GM19043 (cell line): ENCODE results near the gene TRPV5.

Experiments
- ATAC-seq: cut with Tn5 transposase; IDR thresholded peaks from one replicate; pipeline ENCODE4 v1.9.1; 2021; ENCODE audit warnings: low read depth; ENCODE audit not compliant: unreplicated experiment

The TRPV5 gene

GRCh38 chr7:142859829-142860228, 73.7 kb downstream of the TRPV5 start:
- ATAC-seq = no peak

DNA sequence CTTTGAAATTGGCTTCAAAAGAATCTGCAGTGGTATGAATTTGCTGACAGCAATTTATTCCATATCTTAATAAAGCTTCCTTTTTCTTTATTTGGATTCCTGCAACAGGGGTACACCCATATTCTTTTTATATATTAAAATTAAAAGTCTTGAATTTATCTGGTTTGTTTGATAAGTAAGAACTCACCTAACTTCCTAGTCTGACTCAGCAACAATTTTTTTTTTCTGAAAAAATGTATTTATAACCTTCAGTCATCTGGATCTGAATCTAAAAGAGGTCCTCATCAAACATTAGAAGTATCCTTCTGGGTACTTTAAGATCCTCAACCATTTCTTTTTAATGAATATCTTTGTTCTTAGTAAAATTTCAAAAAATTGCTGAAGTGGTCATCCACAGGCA, 74.1 kb downstream of the TRPV5 start:
- ATAC-seq = no peak
